ENCODE measurements around the gene UNC5B.

The UNC5B gene

DNA sequence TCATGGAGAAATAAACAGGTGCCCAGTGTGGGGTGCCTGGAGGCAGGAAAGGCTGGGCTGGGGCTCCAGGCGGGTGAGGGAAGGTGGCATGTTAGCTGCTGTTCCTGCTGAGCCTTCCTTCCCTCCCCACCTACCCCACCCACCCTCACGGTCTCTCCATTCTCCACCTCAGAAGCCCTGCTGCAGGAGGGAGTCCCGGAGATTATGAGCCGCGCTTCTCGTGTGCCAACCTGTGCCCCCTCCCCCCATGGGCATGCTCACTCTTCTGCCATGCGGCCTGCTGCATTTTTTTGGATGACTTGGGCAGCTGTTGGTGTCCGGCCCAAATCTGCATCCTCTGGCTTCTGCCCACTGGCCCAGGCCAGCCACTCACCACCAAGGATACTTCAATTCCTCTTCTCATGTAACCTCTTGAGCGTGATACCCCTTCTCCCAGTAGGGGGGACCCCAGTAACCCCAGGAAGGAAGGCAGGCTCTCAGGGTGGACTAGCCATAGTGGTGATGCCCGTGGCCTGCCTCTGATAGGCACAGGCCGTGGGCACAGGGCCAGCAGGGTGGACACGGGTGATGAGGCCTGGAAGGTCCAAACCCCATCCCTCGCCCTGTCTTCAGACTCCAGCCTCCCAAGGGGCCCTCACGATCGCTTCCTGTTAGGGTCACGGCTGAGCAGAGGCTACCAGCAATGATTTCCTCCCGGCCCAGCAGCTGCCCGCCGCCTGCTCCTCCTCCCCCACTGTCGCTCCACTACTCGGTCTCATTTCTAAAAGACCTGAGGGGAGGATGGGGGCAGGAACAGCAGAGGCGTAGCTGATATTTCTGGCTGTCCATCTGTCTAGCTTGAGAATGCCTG is 27.8 kb downstream of the UNC5B start:
- DNase-seq, result no peak

DNA sequence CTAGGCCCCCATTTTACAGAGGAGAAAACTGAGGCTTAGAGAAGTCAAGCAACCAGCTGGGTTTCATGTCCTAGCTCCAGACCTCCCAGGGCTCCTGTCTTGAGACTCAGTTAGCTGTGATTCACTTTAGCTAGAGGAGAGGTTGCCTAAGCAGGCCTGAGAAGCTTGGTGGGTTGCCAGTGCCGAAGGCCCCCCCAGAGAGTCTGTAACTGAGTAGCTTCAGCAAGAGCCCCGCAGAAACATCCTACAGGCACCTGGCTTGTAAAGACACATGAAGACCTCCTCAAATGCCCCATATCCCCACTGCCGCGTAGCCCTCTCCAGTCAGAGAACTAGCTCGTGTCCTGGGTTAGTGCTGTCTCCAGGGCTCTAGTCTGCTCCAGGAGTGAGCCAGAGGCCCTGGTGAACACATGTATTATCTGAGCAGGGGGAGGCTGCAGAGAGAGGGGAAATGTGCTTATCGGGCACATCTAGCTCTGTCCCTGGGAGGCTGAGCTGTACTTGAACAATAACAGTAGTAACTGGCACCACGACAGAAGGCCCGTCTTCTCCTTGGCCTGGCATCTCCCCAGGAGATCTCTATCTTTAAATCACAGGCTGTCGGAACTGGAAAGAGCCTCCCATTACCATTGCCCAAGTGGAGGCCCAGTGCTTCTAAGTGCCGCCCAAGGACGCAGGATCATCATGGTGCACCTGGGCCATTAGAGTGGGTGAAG is 28.9 kb downstream of the UNC5B start:
- no peak for DNase-seq

DNA sequence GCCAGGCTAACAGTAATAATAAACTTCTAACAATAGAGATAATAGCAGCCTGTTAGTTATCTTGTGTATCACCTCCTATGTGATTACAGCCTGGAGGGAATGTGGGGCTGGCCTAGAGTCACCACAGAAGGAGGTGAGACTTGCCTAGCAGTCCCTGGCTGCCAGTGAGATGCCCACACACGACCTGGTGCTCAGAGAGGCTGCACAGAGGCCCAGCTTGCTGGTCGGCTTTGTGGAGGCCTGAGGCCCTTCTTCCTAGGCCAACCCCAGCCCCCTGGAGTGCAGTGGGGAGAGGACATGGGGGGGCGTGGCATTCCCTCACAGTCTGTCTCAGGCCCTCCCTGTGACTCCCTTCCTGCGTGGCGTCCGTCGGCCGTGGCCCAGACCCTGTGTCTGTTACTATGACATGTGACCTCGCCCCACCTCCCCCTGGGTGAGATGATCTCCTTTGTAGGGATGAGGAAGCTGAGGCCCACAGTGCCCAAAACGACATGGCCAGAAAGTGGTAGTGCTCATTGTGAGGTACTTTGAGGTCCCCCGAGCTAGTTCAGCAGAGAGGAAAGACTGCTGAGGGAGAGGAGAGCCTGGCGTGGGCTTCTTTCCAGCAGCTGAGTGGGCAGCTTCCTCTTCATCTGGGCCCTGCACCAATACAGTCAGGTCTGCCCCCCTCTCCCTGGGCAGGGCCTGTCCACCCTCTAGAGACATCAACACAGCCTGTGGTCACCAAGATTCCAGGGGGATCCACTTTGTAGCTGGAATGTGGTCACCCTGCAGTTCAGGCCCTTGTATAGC is 29.7 kb downstream of the UNC5B start:
- DNase-seq, result no peak

DNA sequence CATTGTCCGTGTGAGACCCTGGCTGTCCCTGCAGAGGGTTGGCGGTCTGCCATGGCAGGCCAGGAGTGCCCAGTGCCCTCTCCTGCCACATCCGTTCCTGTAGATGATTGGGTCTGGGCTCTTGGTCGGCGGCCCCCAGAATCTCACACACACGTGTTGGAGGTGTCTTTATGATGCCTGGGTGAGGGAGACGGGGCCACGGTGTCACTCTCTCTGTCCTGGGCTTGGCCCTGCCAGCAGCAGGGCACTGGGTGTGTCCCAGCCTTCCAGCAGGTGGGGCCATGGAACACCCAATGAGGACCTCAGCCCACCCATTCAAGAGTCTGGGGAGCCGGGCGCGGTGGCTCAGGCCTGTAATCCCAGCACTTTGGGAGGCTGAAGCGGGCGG is 30.2 kb downstream of the UNC5B start:
- DNase-seq, result no peak

DNA sequence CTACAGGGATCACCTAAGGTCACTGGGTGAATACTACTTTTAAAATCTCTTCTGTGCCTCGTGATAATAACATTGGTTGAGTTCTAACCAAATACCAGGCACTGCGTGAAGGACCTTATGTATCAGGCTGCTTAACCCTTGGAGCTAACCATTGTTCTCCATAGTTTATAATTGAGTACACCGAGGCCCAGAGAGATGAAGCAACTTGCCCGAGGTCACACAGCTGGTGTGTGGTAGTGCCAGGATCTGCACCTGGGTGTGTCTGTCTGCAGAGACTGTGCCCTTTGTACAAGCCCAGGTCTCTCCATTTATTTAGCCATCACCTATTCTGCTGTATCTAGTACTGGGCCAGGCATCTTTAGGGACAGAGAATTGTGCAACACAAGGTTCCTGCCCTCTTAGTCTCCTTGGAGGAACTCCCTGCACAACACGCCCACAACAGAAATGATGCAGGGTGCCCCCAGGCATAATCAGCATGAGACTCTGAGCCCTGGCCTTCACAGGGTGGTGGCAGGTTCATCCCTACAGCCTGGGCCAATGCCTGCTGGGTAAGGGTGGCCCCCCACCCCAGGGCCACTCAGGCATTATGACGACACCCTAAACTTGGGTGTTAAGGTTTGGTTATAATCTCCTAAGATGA is 31.5 kb downstream of the UNC5B start:
- no peak for DNase-seq

DNA sequence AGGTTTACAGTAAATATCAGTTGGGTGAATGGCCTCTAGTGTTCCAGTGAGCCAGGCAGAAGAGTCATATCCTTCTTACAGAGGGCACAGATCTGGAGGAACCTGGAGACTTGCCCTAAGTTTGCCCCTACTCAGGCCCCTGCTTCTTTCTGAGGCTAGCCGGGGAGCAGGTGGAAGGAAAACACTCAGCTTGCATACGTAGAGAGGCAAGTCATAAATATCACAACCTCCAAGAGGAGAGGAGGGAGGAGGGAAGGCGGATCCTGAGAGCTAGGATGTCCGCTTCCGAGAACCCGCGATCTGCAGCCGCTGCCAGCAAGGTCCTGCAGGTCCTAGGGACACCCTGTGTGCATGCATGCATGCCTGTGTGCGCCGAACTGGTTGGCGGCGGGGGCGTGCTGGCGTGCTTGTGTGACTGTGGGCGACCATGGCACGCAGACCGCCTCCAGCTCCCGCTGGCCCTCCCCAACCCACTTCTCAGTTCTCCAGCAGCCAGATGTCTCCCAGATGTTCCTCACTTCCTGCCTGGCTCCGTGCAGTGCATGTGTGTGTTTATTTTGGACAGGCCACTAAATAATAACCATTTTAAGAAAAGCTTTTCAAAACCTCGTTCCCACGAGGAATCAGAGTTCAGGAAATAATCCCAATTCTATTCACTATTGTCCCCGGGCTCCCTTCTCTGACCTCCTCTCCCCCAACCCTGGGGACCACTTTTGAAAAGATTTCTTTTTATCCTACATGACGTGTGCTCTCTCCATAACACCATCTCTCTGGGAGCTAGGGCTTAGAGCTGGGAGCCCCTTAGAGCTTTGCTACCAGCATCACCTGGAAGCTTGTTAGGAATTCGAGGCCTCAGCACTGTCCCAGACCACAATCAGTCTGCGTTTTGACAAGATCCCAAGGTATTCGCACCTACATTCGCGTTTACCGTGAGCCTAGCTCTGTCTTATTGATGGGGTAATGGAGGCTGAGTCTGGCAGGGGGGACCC is 32.4 kb downstream of the UNC5B start:
- DNase-seq, result no peak

DNA sequence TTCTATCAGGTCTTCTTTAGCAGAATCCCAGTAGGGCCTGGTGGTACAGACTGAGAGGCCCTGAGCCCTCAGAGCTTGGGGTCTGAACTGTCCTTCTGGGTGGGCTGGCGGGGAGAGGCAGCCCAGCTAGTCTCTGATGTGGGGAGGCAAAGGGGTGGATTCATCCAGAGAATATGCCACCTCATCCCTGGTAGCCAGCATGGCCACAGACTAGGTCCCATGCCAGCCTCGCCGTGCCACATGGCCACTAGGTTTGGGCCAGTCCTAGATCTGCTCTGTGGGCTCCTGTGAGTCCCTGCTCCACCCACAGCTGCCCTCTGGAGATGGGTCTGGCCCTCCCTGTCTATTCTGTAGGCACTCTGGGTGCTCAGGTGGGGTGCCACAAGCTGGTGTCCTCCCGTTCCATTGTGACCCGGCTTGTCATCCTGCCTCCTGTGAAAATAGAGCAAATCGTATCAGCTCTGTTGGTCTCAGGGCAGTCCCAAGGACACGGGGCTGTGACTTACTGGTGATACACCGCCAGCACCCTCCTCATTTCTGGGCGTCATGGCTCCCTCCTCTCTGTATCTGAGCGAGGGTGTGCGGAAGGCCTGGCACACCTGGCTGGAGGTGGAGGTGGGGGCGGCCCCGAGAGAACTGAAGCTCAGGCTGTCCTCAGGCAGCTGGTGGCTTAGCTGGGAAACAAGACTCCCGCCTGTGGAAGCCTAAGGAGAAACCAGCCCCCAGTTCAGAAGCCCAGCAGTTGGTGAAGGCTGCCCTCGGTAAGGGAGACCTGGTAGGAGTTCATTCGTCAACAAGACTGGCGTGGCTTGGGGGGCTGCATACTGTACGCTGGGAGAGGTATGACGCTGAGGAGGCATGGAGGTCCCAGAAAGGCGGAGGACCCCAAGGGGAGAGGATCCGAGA is 33.3 kb downstream of the UNC5B start:
- no peak for DNase-seq

DNA sequence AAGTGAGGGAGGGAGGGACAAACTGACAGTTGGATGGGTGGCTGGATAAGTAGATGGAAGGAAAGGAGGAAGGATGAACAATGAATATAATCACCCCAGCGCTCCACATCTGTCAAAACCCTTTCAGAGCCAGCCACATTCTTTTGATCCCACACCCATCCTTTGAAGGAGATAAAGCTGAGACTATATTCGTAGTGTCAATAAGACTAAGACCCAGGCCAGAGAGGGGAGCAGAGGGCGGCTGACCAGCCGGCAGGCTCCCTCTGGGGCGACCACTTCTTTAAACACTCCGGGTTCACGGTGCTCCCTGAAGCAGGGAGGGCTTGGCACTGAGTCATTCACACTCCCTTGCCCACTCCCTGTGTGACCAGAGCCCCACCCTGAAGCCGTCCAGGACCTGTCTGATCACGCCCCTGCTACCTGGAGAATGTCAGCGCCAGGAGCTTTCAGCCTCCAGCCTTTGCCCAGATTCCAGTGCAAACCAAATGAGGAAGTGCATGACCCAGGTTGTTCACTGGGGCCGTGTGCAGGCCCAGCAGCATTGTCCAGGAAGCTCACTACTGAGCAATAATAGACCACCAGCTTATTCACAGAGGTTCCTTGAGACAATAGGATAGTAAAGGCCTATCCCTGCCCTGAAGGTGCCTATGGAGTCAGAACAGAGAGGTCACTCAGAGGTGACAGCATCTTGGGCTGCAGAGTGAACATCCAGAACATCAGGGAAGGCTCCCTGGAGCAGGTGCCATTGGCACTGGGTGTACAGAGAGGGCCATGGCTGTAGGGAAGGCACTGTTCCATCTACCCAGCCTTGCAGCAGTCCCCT is 34.4 kb downstream of the UNC5B start:
- no peak for DNase-seq

DNA sequence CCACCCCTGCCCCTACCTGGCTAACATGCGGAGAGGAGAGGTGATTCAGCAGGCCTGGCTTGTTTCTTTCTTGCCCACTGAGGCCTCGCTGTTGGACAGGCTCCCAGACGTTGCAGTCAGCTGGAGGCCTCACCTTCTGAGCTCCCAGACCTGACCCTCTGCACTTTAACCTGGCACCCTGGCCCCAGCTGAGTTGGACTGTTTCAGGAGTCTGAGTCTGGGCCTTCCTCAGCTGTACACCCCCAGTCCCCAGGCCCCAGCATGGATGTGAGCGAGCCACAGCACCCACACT is 35.0 kb downstream of the UNC5B start:
- no peak for DNase-seq

DNA sequence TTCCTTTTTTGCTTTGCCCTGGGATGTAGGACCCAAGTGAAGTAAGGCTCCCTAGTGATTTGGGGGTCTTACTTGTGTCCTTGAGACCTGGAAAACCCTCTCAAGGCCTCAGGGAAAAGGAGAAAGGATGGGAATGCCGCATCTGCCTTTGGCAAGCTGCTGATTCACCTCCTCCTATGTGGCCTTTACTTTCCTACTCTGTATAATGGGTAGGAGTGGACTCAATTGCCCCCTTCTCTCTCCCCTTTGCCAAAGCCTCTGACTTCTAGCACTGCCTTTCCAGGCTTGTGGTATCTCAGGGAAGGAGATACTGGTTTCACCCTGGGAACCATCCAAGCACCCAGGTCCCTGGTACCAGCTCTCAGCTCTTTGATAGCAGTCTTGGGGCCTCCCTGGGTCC is 35.4 kb downstream of the UNC5B start:
- no peak for DNase-seq

DNA sequence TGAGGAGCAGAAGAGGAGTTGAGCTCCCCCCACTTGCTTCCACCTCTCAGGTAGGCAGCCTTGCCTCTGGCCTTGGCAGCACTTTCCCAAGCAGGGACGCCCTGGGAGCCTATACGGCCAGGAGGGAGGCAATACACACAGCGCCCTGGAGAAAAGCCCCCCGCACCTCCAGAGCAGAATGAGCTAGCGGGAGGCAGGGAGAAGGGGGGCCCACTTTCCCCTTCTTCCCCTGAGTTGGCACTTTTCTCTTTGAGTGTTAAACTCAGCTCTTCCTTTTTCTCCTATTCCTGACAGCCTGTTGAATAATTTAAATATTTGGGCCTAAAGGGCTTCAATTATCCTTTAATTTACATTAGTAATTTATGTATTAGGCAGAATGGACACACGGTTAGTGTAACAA is 35.8 kb downstream of the UNC5B start:
- DNase-seq, result no peak

DNA sequence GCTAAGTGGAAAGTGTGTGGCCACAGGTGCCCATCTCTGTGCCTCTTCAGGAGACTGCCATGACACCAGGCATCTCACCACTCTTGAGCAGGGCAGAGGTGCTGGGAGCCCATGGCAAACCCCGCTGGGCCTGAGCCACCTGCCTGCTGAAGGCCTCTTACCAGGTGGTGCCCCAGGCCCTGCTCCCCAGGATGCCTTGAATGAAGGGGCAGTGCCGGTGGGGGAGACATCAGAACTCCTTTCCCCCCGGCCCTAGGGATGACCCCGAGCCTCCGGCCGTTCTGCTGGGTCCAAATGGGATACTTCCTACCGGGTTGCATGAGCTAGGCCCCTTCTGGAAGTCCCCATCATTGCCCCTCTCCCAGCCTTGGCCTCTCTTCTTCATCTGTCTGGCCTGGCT is 37.6 kb downstream of the UNC5B start:
- DNase-seq, result no peak

DNA sequence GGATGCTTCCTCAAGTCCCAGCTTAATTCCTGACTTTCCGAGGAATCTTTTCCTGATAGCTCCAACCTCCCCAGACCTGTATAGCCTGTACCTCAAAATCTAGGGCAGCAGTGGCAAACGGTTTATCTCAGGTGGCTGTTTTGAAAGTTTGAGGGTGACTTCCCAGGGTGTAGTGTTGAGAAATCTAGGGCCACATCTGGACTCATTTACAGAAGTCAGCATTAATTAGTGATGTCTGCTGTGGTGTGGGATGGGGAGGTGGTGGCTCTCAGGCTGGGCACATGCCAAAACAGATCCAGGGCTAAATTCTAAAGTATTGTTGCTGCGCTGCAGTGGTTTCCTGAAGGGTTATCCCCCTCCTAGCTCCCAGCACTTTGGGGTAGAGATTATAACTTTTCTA is 38.0 kb downstream of the UNC5B start:
- DNase-seq, result no peak

DNA sequence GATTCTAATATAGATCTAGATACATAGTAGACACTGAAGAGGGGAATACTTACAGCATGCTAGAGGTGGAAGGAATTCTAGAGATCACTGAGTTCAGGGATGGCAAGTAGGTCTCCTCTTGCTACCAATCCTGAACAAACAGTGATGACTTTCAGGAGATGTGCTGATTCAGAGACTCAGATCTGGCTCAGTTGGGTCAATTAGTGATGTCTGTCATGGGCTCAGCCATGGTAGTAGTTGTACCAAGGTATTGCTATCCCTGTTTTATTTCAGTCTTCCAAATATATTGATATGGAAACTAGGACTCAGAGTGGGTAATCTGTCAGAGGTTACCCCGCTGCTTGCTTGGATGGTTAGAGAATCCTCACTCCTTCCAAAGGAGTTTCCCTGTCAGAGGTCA is 38.5 kb downstream of the UNC5B start:
- DNase-seq, result no peak

DNA sequence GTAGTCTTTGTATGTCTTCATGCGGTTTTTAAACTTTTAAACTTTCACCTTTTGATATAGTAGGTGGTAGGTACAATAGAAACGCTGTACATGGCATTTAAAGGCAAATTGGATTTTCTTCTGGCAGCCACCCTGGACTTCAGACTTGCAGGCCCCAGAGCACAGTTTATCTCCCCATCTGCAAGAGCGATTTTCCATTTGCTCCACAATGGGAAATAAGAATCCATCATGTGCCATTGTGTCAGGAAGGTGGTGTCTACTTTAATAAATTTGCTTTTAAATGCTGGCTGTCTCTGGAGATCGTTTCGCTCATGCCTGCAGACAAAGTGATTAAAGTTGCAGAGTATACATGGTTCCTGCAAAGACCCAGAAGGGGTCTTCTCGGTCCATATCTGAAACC is 38.9 kb downstream of the UNC5B start:
- no peak for DNase-seq

DNA sequence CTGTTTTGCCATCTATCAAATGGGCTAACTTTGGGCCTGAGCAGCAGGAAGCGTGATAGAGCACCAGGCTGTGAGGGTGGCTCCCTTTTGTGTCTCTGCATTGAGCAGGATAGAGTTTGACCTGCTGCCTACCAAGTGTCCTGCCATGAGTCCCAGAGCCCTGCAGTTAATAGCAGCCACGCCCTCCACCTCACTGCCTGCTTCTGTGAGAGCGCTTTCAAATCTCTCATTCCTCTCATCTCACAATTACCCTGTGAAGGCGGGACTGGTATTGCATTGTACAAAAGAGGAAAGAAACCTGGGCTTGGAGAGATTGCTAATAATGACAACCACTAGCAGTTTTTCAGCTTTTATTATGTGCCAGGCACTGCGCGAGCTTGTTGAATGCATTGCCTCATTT is 39.9 kb downstream of the UNC5B start:
- no peak for DNase-seq

DNA sequence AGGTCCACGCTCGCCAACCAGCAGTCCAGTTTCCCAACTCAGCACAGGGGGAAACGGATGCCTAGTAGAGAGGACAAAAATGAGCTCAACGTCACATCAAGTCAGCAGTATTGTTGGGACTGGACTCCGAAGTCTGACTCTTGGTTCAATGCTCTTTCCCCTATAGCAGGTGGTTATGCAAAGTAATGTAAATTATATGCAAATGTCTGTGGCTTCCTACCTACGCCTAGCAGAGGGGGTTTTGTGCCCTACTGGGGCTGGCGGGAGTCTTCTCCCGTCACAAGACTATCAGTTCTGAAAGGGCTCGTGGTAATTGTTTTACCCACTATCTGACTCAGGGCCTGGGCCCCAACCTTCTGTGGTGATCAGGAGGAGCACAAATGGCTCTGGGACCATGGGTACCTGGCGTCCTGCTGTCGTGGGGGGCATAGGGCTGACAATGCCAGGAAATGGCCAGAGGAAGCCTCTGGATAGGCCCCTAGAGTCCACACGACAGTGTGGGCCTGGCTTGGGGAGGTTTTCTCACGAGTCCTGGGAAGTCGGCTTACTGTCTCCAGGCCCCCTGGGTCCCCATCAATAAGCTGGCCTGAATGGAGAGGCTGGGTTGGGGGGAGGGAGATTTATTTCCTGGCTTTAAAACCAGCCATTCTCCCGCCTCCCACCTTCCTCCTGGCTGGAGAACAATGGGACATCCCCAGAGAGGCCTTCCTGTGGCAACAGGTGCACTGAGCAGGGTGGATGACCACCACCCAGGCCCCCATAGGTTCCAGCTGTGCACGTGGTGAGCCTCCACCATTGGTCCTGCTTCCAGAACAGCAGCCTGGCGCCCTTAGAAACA is 41.8 kb downstream of the UNC5B start:
- DNase-seq, result no peak

DNA sequence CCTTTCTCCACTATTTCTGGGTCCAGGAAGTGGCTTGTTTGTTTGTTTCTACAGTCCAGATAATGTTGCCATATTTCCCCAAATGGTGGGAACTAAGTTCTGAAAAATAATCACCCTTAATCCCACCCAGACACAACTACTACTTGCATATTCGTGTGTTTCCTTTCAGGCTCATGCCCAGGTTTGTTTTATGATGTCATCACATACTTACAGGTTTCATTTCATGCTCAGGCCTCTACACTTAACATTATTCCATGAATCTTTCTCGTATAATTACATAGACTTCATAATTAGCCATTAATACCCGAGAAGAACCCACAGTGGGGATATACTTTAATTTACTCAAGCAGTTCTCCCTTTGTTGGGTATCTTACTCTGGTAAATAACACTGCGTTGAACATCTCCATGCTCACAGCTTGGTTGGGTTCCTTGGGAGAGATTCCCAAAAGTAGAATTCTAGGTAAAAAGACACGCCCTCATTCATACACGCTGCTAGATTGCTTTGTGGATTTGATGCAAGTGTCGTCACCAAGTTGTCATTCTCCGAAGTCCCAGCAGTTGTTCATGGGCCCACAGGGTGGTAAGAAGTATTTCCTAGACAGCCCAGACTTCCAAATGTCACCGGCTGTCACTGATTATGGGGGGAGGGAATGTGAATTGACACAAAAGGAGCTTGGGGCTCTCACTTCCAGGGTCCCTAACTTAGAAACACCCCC is 42.6 kb downstream of the UNC5B start:
- DNase-seq, result no peak

DNA sequence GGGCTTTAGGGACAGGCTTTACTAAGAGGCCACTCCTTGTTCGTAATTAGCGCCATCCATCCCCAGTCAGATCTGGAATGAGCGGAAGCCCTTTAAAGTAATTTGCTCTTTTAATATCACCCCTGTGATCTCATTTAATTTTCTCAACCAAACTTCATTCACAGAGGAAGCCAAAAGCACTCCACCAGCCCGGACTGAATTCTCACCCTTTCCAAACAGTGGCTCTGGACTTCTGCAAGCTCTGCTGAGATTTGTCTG is 43.1 kb downstream of the UNC5B start:
- no peak for DNase-seq

Data from CD4-positive, alpha-beta T cell treated with Interleukin-12 subunit alpha and Interleukin-12 subunit beta, for 1 hour (primary cell).